SJSA1 (cell line): Measurements from ENCODE around the gene RABGAP1L. TPM values are rescaled to one million over a fixed set of nuclear protein-coding genes. Genes with fewer than 3 reads are reported as not detected.
"Not testable (repeated sequence)": the region's sequence is repeated elsewhere in the genome, so short reads cannot be mapped to it uniquely, and the experiment has no call there.

Source experiments
- DNase-seq, 2 experiments: peaks; one replicate each; pipeline ENCODE4 v3.0.0-alpha.2; 2015 to 2020; ENCODE audit warnings: low spot score in 2 of 2, low read depth in 1 of 2
- H3K27ac ChIP-seq: fragments of 250-450 bp; sonication (Bioruptor Pico); 2 replicates; pipeline ENCODE4 v1.5.1; 2020; ENCODE audit warnings: mild to moderate bottlenecking, moderate library complexity
- H3K27me3 ChIP-seq: fragments of 250-450 bp; sonication (Bioruptor Pico); replicated peaks from 2 replicates; pipeline ENCODE4 v1.5.1; 2020; ENCODE audit warnings: mild to moderate bottlenecking, moderate library complexity
- H3K36me3 ChIP-seq: fragments of 250-450 bp; sonication (Bioruptor Pico); 2 replicates; pipeline ENCODE4 v1.5.1; 2020; ENCODE audit warnings: mild to moderate bottlenecking
- H3K4me1 ChIP-seq: fragments of 250-450 bp; sonication (Bioruptor Pico); replicated peaks from 2 replicates; pipeline ENCODE4 v1.6.1; 2021; ENCODE audit warnings: mild to moderate bottlenecking
- H3K4me3 ChIP-seq: fragments of 250-450 bp; sonication (Bioruptor Pico); 2 replicates; pipeline ENCODE4 v1.5.1; 2020; ENCODE audit warnings: mild to moderate bottlenecking
- H3K9me3 ChIP-seq: fragments of 250-450 bp; sonication (Bioruptor Pico); replicated peaks from 2 replicates; pipeline ENCODE4 v1.5.1; 2020; ENCODE audit warnings: mild to moderate bottlenecking
- total RNA-seq: library from RNA; depleted of rRNA; stranded (reverse); fragments of >200 nt; shearing (Covaris generic); gene quantifications from 2 replicates; pipeline ENCODE4 v1.2.3, GENCODE V29; 2014

Gene RABGAP1L
- total RNA-seq, 1 experiment from 2014 or later, result 24.6 TPM

GRCh38 chr1:174219606-174220370, 60.5 kb downstream of the RABGAP1L start:
- no peak overlapping the region for H3K27ac ChIP-seq
- DNase-seq, result no peak
- H3K4me1 ChIP-seq, result no peaks in the 10 kb centered on the region
- H3K27me3 ChIP-seq, result no peaks in the 10 kb centered on the region
- H3K4me3 ChIP-seq, result no peak overlapping the region
- H3K9me3 ChIP-seq, result 0 out of 2 replicates have a peak, but pooled peaks cover 2% of the 10 kb centered on the region
- H3K36me3 ChIP-seq, result no peaks in the 10 kb centered on the region

- Histone ChIP-seq H3K27me3 (no peaks in the 10 kb centered on the region), H3K9me3 (0 out of 2 replicates have a peak, but pooled peaks cover 2% of the 10 kb centered on the region), H3K27ac (no peak overlapping the region), H3K36me3 (no peaks in the 10 kb centered on the region), H3K4me3 (no peak overlapping the region), H3K4me1 (no peaks in the 10 kb centered on the region)
- no peak for DNase-seq
Observed at GRCh38 chr1:174221681-174222080, 62.4 kb downstream of the RABGAP1L start.

GRCh38 chr1:174222166-174222949, 63.0 kb downstream of the RABGAP1L start:
- H3K4me1 ChIP-seq, result no peaks in the 10 kb centered on the region
- H3K36me3 ChIP-seq, result no peaks in the 10 kb centered on the region
- H3K27ac ChIP-seq, result no peak overlapping the region
- no peak overlapping the region for H3K4me3 ChIP-seq
- H3K9me3 ChIP-seq, result 0 out of 2 replicates have a peak, but pooled peaks cover 2% of the 10 kb centered on the region
- no peaks in the 10 kb centered on the region for H3K27me3 ChIP-seq
- no peak for DNase-seq

GRCh38 chr1:174224641-174225040, 65.3 kb downstream of the RABGAP1L start:
- no peaks in the 10 kb centered on the region for H3K27me3 ChIP-seq
- H3K4me3 ChIP-seq, result no peak overlapping the region
- H3K27ac ChIP-seq, result no peak overlapping the region
- H3K9me3 ChIP-seq, result 0 out of 2 replicates have a peak, but pooled peaks cover 2% of the 10 kb centered on the region
- H3K36me3 ChIP-seq, result no peaks in the 10 kb centered on the region
- H3K4me1 ChIP-seq, result no peaks in the 10 kb centered on the region
- DNase-seq, result no peak

- Histone ChIP-seq H3K27ac (no peak overlapping the region), H3K4me3 (no peak overlapping the region), H3K36me3 (no peaks in the 10 kb centered on the region), H3K4me1 (no peaks in the 10 kb centered on the region), H3K27me3 (no peaks in the 10 kb centered on the region), H3K9me3 (0 out of 2 replicates have a peak, but pooled peaks cover 2% of the 10 kb centered on the region)
- DNase-seq, result no peak
Observed at GRCh38 chr1:174225499-174226204, 66.3 kb downstream of the RABGAP1L start.

- Histone ChIP-seq H3K27me3 (no peaks in the 10 kb centered on the region), H3K36me3 (no peaks in the 10 kb centered on the region), H3K27ac (no peak overlapping the region), H3K4me3 (no peak overlapping the region), H3K4me1 (no peaks in the 10 kb centered on the region), H3K9me3 (no peaks in the 10 kb centered on the region)
- DNase-seq, result no peak
Observed at GRCh38 chr1:174230399-174230798, 71.1 kb downstream of the RABGAP1L start.

- no peak overlapping the region for H3K27ac ChIP-seq
Observed at GRCh38 chr1:174232761-174233160, 73.4 kb downstream of the RABGAP1L start.

GRCh38 chr1:174238845-174239501, 79.7 kb downstream of the RABGAP1L start:
- H3K36me3 ChIP-seq, H3K4me3 ChIP-seq, H3K4me1 ChIP-seq, H3K27ac ChIP-seq, H3K9me3 ChIP-seq, H3K27me3 ChIP-seq, DNase-seq: not testable (repeated sequence)

More at GRCh38 chr1:174232761-174233160, 73.4 kb downstream of the RABGAP1L start:
- H3K36me3 ChIP-seq, result no peaks in the 10 kb centered on the region
- no peak overlapping the region for H3K4me3 ChIP-seq
- no peaks in the 10 kb centered on the region for H3K27me3 ChIP-seq
- H3K9me3 ChIP-seq, result no peaks in the 10 kb centered on the region
- DNase-seq, result no peak
- H3K4me1 ChIP-seq, result no peaks in the 10 kb centered on the region

- Histone ChIP-seq H3K9me3 (no peaks in the 10 kb centered on the region), H3K27me3 (no peaks in the 10 kb centered on the region), H3K4me3 (no peak overlapping the region), H3K4me1 (no peaks in the 10 kb centered on the region), H3K27ac (no peak overlapping the region), H3K36me3 (no peaks in the 10 kb centered on the region)
- no peak for DNase-seq
Observed at GRCh38 chr1:174239541-174239940, 80.2 kb downstream of the RABGAP1L start.

- H3K4me1 ChIP-seq, result no peaks in the 10 kb centered on the region
- no peak overlapping the region for H3K27ac ChIP-seq
- no peaks in the 10 kb centered on the region for H3K9me3 ChIP-seq
- H3K27me3 ChIP-seq, result no peaks in the 10 kb centered on the region
- no peak overlapping the region for H3K4me3 ChIP-seq
- DNase-seq, result no peak
- no peaks in the 10 kb centered on the region for H3K36me3 ChIP-seq
Observed at GRCh38 chr1:174242856-174243255, 83.5 kb downstream of the RABGAP1L start.

- Histone ChIP-seq H3K27me3 (no peaks in the 10 kb centered on the region), H3K9me3 (no peaks in the 10 kb centered on the region), H3K4me3 (no peak overlapping the region), H3K27ac (no peak overlapping the region), H3K4me1 (no peaks in the 10 kb centered on the region), H3K36me3 (no peaks in the 10 kb centered on the region)
- DNase-seq, result peak in 1 of 2 experiments; percentile 9
Observed at GRCh38 chr1:174243451-174244000, 84.2 kb downstream of the RABGAP1L start.

- no peak overlapping the region for H3K4me3 ChIP-seq
- no peaks in the 10 kb centered on the region for H3K36me3 ChIP-seq
- H3K27ac ChIP-seq, result no peak overlapping the region
- no peak for DNase-seq
- no peaks in the 10 kb centered on the region for H3K27me3 ChIP-seq
- no peaks in the 10 kb centered on the region for H3K4me1 ChIP-seq
- no peaks in the 10 kb centered on the region for H3K9me3 ChIP-seq
Observed at GRCh38 chr1:174244017-174244416, 84.7 kb downstream of the RABGAP1L start.

GRCh38 chr1:174247472-174247871, 88.2 kb downstream of the RABGAP1L start:
- H3K4me1 ChIP-seq, result no peaks in the 10 kb centered on the region
- H3K9me3 ChIP-seq, result no peaks in the 10 kb centered on the region
- no peaks in the 10 kb centered on the region for H3K36me3 ChIP-seq
- no peak overlapping the region for H3K27ac ChIP-seq
- no peak for DNase-seq
- no peak overlapping the region for H3K4me3 ChIP-seq
- no peaks in the 10 kb centered on the region for H3K27me3 ChIP-seq
